ENCODE results near the gene PHF23. TPM values are rescaled to one million over a fixed set of nuclear protein-coding genes. Genes with fewer than 3 reads are reported as not detected.
A peak's percentile ranks its signal among the peaks of the same experiment; 100 is the strongest.

Gene PHF23
- polyA plus RNA-seq (2012; ENCODE audit: insufficient read depth, insufficient read length, low read depth) = 47.8 TPM

GRCh38 chr17:7239091-7240027 is at the start of gene PHF23:
Gene PHF23, minus strand, starts transcription at chr17:7239457. Its CDS starts 178 bp downstream, at chr17:7239279.
- Histone ChIP-seq H3K9me3 (no peaks in the 10 kb centered on the region), H3K27me3 (no peaks in the 10 kb centered on the region), H3K4me3 (ENCODE audit: low read depth, low read length) (peak within 1 kb of the TSS; percentile 82), H3K4me1 (no peaks in the 10 kb centered on the region), H3K36me3 (peaks cover 25% of the 10 kb centered on the region)
- peak; percentile 93 for DNase-seq
- TF ChIP-seq, protein P1, sequence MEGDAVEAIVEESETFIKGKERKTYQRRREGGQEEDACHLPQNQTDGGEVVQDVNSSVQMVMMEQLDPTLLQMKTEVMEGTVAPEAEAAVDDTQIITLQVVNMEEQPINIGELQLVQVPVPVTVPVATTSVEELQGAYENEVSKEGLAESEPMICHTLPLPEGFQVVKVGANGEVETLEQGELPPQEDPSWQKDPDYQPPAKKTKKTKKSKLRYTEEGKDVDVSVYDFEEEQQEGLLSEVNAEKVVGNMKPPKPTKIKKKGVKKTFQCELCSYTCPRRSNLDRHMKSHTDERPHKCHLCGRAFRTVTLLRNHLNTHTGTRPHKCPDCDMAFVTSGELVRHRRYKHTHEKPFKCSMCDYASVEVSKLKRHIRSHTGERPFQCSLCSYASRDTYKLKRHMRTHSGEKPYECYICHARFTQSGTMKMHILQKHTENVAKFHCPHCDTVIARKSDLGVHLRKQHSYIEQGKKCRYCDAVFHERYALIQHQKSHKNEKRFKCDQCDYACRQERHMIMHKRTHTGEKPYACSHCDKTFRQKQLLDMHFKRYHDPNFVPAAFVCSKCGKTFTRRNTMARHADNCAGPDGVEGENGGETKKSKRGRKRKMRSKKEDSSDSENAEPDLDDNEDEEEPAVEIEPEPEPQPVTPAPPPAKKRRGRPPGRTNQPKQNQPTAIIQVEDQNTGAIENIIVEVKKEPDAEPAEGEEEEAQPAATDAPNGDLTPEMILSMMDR (IDR thresholded peaks at IDR 0.05; ENCODE audit: low read depth, low read length) = no peak

DNA sequence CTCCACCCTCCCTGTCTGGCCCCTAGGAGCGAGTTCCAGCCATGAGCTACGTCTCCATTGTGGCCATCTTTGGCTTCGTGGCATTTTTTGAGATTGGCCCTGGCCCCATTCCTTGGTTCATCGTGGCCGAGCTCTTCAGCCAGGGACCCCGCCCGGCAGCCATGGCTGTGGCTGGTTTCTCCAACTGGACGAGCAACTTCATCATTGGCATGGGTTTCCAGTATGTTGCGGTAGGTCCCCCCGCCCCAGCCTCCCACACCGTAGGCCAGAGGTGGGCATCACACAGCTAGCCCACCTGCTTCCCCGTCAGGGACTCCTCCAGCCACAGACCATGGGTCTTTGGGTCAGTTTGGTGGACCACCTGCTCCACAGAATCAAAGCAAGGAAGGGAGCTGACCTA is 46.4 kb upstream of the PHF23 start:
- no peaks in the 10 kb centered on the region for H3K4me1 ChIP-seq
- no peaks in the 10 kb centered on the region for H3K36me3 ChIP-seq
- DNase-seq = no peak
- H3K9me3 ChIP-seq = no peaks in the 10 kb centered on the region
- TF ChIP-seq, protein P1 (IDR thresholded peaks at IDR 0.05; ENCODE audit: low read depth, low read length) = no peak
- H3K4me3 ChIP-seq (ENCODE audit: low read depth, low read length) = no peak overlapping the region
- H3K27me3 ChIP-seq = peaks cover 4% of the 10 kb centered on the region; the same call in 1 of the 2 replicates

- Histone ChIP-seq H3K4me3 (ENCODE audit: low read depth, low read length) (no peak overlapping the region), H3K36me3 (no peaks in the 10 kb centered on the region), H3K4me1 (no peaks in the 10 kb centered on the region), H3K9me3 (no peaks in the 10 kb centered on the region), H3K27me3 (no peaks in the 10 kb centered on the region; the same call in 1 of the 2 replicates)
- TF ChIP-seq, protein P1 (IDR thresholded peaks at IDR 0.05; ENCODE audit: low read depth, low read length) = no peak
- DNase-seq = no peak
Measured at GRCh38 chr17:7284911-7285310, 45.7 kb upstream of the PHF23 start.

GRCh38 chr17:7283471-7284216 is 44.4 kb upstream of the PHF23 start:
- TF ChIP-seq, protein P1 (IDR thresholded peaks at IDR 0.05; ENCODE audit: low read depth, low read length) = no peak
- DNase-seq = no peak
- H3K27me3 ChIP-seq = no peaks in the 10 kb centered on the region
- no peaks in the 10 kb centered on the region for H3K4me1 ChIP-seq
- H3K9me3 ChIP-seq = no peaks in the 10 kb centered on the region
- H3K4me3 ChIP-seq (ENCODE audit: low read depth, low read length) = no peak overlapping the region
- no peaks in the 10 kb centered on the region for H3K36me3 ChIP-seq

GRCh38 chr17:7282752-7283321 is 43.6 kb upstream of the PHF23 start:
- Histone ChIP-seq H3K4me1 (no peaks in the 10 kb centered on the region), H3K36me3 (no peaks in the 10 kb centered on the region), H3K9me3 (no peaks in the 10 kb centered on the region), H3K4me3 (ENCODE audit: low read depth, low read length) (no peak overlapping the region), H3K27me3 (no peaks in the 10 kb centered on the region)
- TF ChIP-seq, protein P1 (IDR thresholded peaks at IDR 0.05; ENCODE audit: low read depth, low read length) = no peak
- no peak for DNase-seq
